Measurements from ENCODE around the gene CLOCK. TPM values are rescaled to one million over a fixed set of nuclear protein-coding genes. Genes with fewer than 3 reads are reported as not detected.
A peak's percentile ranks its signal among the peaks of the same experiment; 100 is the strongest.

The CLOCK gene
- total and polyA plus RNA-seq, 5 donors from 2014 or later, result 4.6 to 16.6 (median 7.9) TPM

GRCh38 chr4:55393461-55394320 lies 153.0 kb downstream of the CLOCK start:
- Mint-ChIP-seq H3K9me3 (peaks cover 0 to 2% (median 0%) of the 10 kb centered on the region in 7 donors), H3K4me1 (peaks cover 12 to 35% (median 25%) of the 10 kb centered on the region in 4 donors), H3K36me3 (no peaks in the 10 kb centered on the region), H3K4me3 (peak overlapping the region in 3 of 4 donors; percentile 10 to 98 (median 13)), H3K27ac (peak overlapping the region in 2 of 3 donors; percentile 68 to 98), H3K27me3 (peaks cover 5% of the 10 kb centered on the region)
- ATAC-seq (ENCODE audit: low read depth in 2 of 2), result no peak
- no peaks in the 10 kb centered on the region for H3K9me3 ChIP-seq (ENCODE audit: control insufficient read depth in 2 of 2, low read length in 2 of 2)
- no peak for DNase-seq
- no peaks in the 10 kb centered on the region for H3K27me3 ChIP-seq (ENCODE audit: control insufficient read depth, insufficient read depth, low read length)
- peaks cover 27% of the 10 kb centered on the region for H3K4me1 ChIP-seq (ENCODE audit: control insufficient read depth, insufficient read depth, low read length, poor library complexity, severe bottlenecking)
- H3K27ac ChIP-seq (ENCODE audit: insufficient read depth, low read length, poor library complexity, severe bottlenecking), result no peak overlapping the region
- no peak overlapping the region for H3K4me3 ChIP-seq (ENCODE audit: low read depth, low read length)
- no peaks in the 10 kb centered on the region for H3K36me3 ChIP-seq (ENCODE audit: control insufficient read depth, insufficient read depth, low read length)

DNA sequence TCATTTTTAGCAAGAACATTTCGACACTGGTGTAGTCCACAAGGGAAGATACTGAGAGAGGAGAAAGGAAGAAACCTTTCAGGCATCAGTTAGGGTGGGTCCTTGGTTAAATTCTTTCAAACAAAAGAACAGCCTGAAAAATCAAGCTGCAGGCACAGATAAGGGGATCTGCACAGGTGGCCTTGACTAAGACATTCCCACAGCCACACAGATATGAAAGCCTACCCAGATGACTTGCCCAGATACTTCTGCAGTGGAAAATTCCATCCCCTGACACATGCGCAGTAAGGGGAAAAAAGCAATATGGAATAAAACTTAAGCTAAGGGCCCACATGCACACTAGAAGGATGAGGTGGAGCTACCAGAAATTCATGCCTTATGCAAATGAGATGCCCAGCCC lies 159.9 kb downstream of the CLOCK start:
- Mint-ChIP-seq H3K27me3 (no peaks in the 10 kb centered on the region), H3K9me3 (peaks cover 0 to 2% (median 0%) of the 10 kb centered on the region in 7 donors), H3K4me3 (no peak overlapping the region), H3K36me3 (no peaks in the 10 kb centered on the region), H3K4me1 (no peaks in the 10 kb centered on the region), H3K27ac (no peak overlapping the region)
- ATAC-seq (ENCODE audit: low read depth in 2 of 2) (no peak), DNase-seq (no peak)
- Histone ChIP-seq H3K27ac (ENCODE audit: insufficient read depth, low read length, poor library complexity, severe bottlenecking) (no peak overlapping the region), H3K4me3 (ENCODE audit: low read depth, low read length) (no peak overlapping the region), H3K27me3 (ENCODE audit: control insufficient read depth, insufficient read depth, low read length) (no peaks in the 10 kb centered on the region), H3K9me3 (ENCODE audit: control insufficient read depth in 2 of 2, low read length in 2 of 2) (no peaks in the 10 kb centered on the region), H3K36me3 (ENCODE audit: control insufficient read depth, insufficient read depth, low read length) (no peaks in the 10 kb centered on the region), H3K4me1 (ENCODE audit: control insufficient read depth, insufficient read depth, low read length, poor library complexity, severe bottlenecking) (no peaks in the 10 kb centered on the region)

DNA sequence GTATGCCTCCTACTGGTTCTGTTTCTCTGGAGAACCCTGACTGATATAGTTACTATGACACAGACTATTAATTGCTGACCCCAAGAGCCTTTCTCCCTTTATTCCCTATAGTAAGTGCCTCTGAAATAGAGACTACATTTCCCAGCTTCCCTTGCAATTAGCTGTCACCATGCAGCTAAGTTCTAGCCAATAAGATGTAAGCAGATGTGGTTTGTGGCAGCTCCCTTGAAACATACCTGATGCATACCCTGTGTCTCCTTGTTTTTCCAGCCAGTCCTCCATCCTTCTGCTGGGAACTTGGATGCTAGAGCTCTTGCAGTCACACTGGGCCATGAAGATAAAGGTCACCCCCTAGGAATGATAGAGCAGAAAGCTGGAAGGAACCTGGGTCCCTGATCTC lies 160.6 kb downstream of the CLOCK start:
- Mint-ChIP-seq H3K4me3 (no peak overlapping the region), H3K36me3 (no peaks in the 10 kb centered on the region), H3K27ac (no peak overlapping the region), H3K27me3 (no peaks in the 10 kb centered on the region), H3K4me1 (no peaks in the 10 kb centered on the region), H3K9me3 (peaks cover 0 to 2% (median 0%) of the 10 kb centered on the region in 7 donors)
- no peak overlapping the region for H3K4me3 ChIP-seq (ENCODE audit: low read depth, low read length)
- ATAC-seq (ENCODE audit: low read depth in 2 of 2) (no peak), DNase-seq (peak in 1 of 3 donors; percentile 39)
- H3K27me3 ChIP-seq (ENCODE audit: control insufficient read depth, insufficient read depth, low read length), result no peaks in the 10 kb centered on the region
- H3K27ac ChIP-seq (ENCODE audit: insufficient read depth, low read length, poor library complexity, severe bottlenecking), result no peak overlapping the region
- no peaks in the 10 kb centered on the region for H3K9me3 ChIP-seq (ENCODE audit: control insufficient read depth in 2 of 2, low read length in 2 of 2)
- no peaks in the 10 kb centered on the region for H3K4me1 ChIP-seq (ENCODE audit: control insufficient read depth, insufficient read depth, low read length, poor library complexity, severe bottlenecking)
- H3K36me3 ChIP-seq (ENCODE audit: control insufficient read depth, insufficient read depth, low read length), result no peaks in the 10 kb centered on the region

- no peaks in the 10 kb centered on the region for H3K4me1 Mint-ChIP-seq
- no peaks in the 10 kb centered on the region for H3K27me3 Mint-ChIP-seq
- H3K9me3 ChIP-seq (ENCODE audit: control insufficient read depth in 2 of 2, low read length in 2 of 2), result no peaks in the 10 kb centered on the region
- H3K27ac ChIP-seq (ENCODE audit: insufficient read depth, low read length, poor library complexity, severe bottlenecking), result no peak overlapping the region
- peak overlapping the region in 1 of 4 donors; percentile 23 for H3K4me3 Mint-ChIP-seq
- no peak for DNase-seq
- peaks cover 0 to 2% (median 0%) of the 10 kb centered on the region in 7 donors for H3K9me3 Mint-ChIP-seq
- H3K4me3 ChIP-seq (ENCODE audit: low read depth, low read length), result no peak overlapping the region
- H3K36me3 Mint-ChIP-seq, result no peaks in the 10 kb centered on the region
- no peaks in the 10 kb centered on the region for H3K27me3 ChIP-seq (ENCODE audit: control insufficient read depth, insufficient read depth, low read length)
- H3K27ac Mint-ChIP-seq, result no peak overlapping the region
- no peaks in the 10 kb centered on the region for H3K4me1 ChIP-seq (ENCODE audit: control insufficient read depth, insufficient read depth, low read length, poor library complexity, severe bottlenecking)
- no peaks in the 10 kb centered on the region for H3K36me3 ChIP-seq (ENCODE audit: control insufficient read depth, insufficient read depth, low read length)
- ATAC-seq (ENCODE audit: low read depth in 2 of 2), result no peak
These were observed 161.5 kb downstream of the CLOCK start for GRCh38 chr4:55385201-55385649.

DNA sequence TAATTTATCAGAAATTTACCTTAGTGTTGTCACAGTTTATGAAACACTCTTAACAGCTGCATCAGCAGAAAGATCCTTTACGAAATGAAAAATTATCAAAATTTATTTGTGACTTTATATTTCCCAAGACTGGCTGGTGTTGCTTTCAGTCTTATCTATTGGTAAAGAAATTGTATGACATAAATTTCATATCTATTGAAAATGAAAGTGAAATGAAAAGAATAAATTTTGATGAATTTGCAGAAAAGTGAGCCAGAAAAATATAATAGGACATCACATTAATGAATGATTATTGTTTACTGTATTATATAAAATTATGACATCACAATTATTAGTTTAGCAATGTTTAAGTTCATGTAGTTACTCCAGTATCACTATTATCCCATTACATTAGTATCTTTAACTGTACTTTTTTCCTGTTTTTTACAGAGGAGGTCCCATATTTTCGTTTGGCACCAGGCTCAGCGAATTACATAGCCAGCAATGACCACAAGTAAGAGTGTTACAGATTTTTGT lies 164.2 kb downstream of the CLOCK start:
- no peak overlapping the region for H3K4me3 ChIP-seq (ENCODE audit: low read depth, low read length)
- H3K27me3 Mint-ChIP-seq, result no peaks in the 10 kb centered on the region
- no peaks in the 10 kb centered on the region for H3K4me1 ChIP-seq (ENCODE audit: control insufficient read depth, insufficient read depth, low read length, poor library complexity, severe bottlenecking)
- H3K4me3 Mint-ChIP-seq, result no peak overlapping the region
- H3K36me3 Mint-ChIP-seq, result no peaks in the 10 kb centered on the region
- H3K27ac ChIP-seq (ENCODE audit: insufficient read depth, low read length, poor library complexity, severe bottlenecking), result no peak overlapping the region
- DNase-seq, result no peak
- H3K4me1 Mint-ChIP-seq, result no peaks in the 10 kb centered on the region
- H3K9me3 ChIP-seq (ENCODE audit: control insufficient read depth in 2 of 2, low read length in 2 of 2), result no peaks in the 10 kb centered on the region
- no peaks in the 10 kb centered on the region for H3K27me3 ChIP-seq (ENCODE audit: control insufficient read depth, insufficient read depth, low read length)
- ATAC-seq (ENCODE audit: low read depth in 2 of 2), result no peak
- H3K9me3 Mint-ChIP-seq, result no peaks in the 10 kb centered on the region
- H3K36me3 ChIP-seq (ENCODE audit: control insufficient read depth, insufficient read depth, low read length), result no peaks in the 10 kb centered on the region
- no peak overlapping the region for H3K27ac Mint-ChIP-seq

GRCh38 chr4:55381502-55381901 lies 165.2 kb downstream of the CLOCK start:
- ATAC-seq (ENCODE audit: low read depth in 2 of 2) (no peak), DNase-seq (no peak)
- H3K4me3 Mint-ChIP-seq, result no peak overlapping the region
- H3K4me1 ChIP-seq (ENCODE audit: control insufficient read depth, insufficient read depth, low read length, poor library complexity, severe bottlenecking), result no peaks in the 10 kb centered on the region
- no peaks in the 10 kb centered on the region for H3K27me3 ChIP-seq (ENCODE audit: control insufficient read depth, insufficient read depth, low read length)
- no peaks in the 10 kb centered on the region for H3K9me3 Mint-ChIP-seq
- H3K27me3 Mint-ChIP-seq, result no peaks in the 10 kb centered on the region
- H3K4me3 ChIP-seq (ENCODE audit: low read depth, low read length), result no peak overlapping the region
- no peak overlapping the region for H3K27ac ChIP-seq (ENCODE audit: insufficient read depth, low read length, poor library complexity, severe bottlenecking)
- no peaks in the 10 kb centered on the region for H3K36me3 Mint-ChIP-seq
- H3K36me3 ChIP-seq (ENCODE audit: control insufficient read depth, insufficient read depth, low read length), result no peaks in the 10 kb centered on the region
- no peak overlapping the region for H3K27ac Mint-ChIP-seq
- H3K9me3 ChIP-seq (ENCODE audit: control insufficient read depth in 2 of 2, low read length in 2 of 2), result no peaks in the 10 kb centered on the region
- no peaks in the 10 kb centered on the region for H3K4me1 Mint-ChIP-seq

DNA sequence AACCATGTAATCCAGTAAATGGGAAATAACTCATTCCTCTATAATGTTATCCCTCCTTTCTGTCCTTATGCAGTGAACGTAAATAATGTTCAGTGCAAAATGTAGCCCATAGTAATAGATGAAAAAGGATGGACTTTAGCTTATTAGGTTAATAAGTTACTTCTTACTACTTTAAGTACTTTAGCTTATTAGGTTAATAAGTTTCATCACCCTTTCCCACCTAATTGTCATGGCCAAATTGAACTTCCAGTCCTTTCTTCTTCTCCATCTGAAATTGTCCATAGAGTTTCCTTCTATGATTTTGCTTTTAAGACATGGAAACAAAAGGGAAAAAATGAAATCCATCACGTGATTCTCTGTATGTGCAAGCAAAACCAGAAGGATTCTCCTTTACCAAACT lies 166.1 kb downstream of the CLOCK start:
- H3K4me1 ChIP-seq (ENCODE audit: control insufficient read depth, insufficient read depth, low read length, poor library complexity, severe bottlenecking), result no peaks in the 10 kb centered on the region
- Mint-ChIP-seq H3K27ac (no peak overlapping the region), H3K27me3 (no peaks in the 10 kb centered on the region), H3K9me3 (no peaks in the 10 kb centered on the region), H3K36me3 (no peaks in the 10 kb centered on the region), H3K4me1 (no peaks in the 10 kb centered on the region), H3K4me3 (no peak overlapping the region)
- H3K27me3 ChIP-seq (ENCODE audit: control insufficient read depth, insufficient read depth, low read length), result no peaks in the 10 kb centered on the region
- H3K4me3 ChIP-seq (ENCODE audit: low read depth, low read length), result no peak overlapping the region
- no peak overlapping the region for H3K27ac ChIP-seq (ENCODE audit: insufficient read depth, low read length, poor library complexity, severe bottlenecking)
- no peaks in the 10 kb centered on the region for H3K36me3 ChIP-seq (ENCODE audit: control insufficient read depth, insufficient read depth, low read length)
- DNase-seq (no peak), ATAC-seq (ENCODE audit: low read depth in 2 of 2) (no peak)
- H3K9me3 ChIP-seq (ENCODE audit: control insufficient read depth in 2 of 2, low read length in 2 of 2), result no peaks in the 10 kb centered on the region
